ENCODE data around the gene OSBPL1A. TPM values are rescaled to one million over a fixed set of nuclear protein-coding genes. Genes with fewer than 3 reads are reported as not detected.

The OSBPL1A gene
- total and polyA plus RNA-seq, 5 donors from 2014 or later, result 0.40 to 5.8 (median 2.0) TPM

DNA sequence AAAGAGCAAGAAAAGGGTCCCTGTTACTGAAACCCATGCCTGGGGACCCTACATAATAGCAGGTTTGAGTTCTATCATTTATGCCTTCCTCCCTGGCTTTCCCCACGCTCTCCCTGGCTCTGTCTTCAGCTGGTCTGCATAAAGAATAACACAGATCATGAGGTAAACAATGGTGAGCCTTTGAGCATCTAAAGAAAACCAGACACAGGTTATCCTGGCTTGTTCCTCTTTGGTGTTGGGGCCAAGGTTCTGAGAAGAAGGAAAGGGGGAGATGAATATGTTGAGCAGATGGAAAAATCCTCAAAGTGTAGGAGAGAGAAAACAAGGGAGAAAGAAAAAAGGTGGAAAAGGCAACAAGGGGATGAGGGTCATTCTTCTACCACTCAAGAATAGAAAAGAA is 131.5 kb downstream of the OSBPL1A start:
- Histone ChIP-seq H3K4me1 (ENCODE audit: control insufficient read depth, insufficient read depth, low read length, poor library complexity, severe bottlenecking) (no peaks in the 10 kb centered on the region), H3K4me3 (ENCODE audit: low read depth, low read length) (no peak overlapping the region), H3K27me3 (ENCODE audit: control insufficient read depth, insufficient read depth, low read length) (peaks cover 5% of the 10 kb centered on the region), H3K9me3 (ENCODE audit: control insufficient read depth in 2 of 2, low read length in 2 of 2) (no peaks in the 10 kb centered on the region), H3K27ac (ENCODE audit: insufficient read depth, low read length, poor library complexity, severe bottlenecking) (no peak overlapping the region), H3K36me3 (ENCODE audit: control insufficient read depth, insufficient read depth, low read length) (no peaks in the 10 kb centered on the region)
- DNase-seq (no peak), ATAC-seq (ENCODE audit: low read depth in 2 of 2) (no peak)
- H3K27ac Mint-ChIP-seq, result no peak overlapping the region
- H3K4me3 Mint-ChIP-seq, result no peak overlapping the region
- no peaks in the 10 kb centered on the region for H3K36me3 Mint-ChIP-seq
- H3K27me3 Mint-ChIP-seq, result peaks cover 48% of the 10 kb centered on the region
- peaks cover 0 to 4% (median 1%) of the 10 kb centered on the region in 4 donors for H3K4me1 Mint-ChIP-seq
- H3K9me3 Mint-ChIP-seq, result peaks cover 0 to 11% (median 2%) of the 10 kb centered on the region in 7 donors

DNA sequence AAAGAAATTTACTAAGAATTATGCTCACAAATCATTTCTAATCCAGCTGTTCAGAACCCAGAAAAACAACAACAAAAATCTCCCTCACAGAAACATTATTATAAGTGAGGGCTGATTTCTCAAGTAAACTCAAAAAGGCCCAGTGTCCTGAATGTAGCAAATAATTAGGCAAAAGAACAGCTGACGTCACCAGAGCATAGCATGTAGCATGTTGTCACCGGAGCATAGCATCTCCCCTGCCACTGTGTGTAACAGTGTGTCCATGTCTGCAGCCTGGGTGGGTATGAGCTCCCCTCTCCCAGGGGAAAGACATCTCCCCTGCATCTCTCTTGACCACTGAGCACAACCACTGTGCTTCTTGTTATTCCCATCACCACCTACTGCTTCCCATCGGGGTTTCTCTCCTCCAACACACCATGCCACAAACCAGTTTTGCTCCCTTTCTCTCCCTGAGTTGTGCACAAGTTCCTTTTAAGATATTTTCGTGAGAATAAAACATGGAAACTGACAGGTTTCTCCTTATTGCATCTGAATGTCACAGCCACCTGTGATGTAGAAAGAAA is 132.0 kb downstream of the OSBPL1A start:
- no peak for DNase-seq
- peaks cover 0 to 11% (median 2%) of the 10 kb centered on the region in 7 donors for H3K9me3 Mint-ChIP-seq

GRCh38 chr18:24263050-24263449 is 134.6 kb downstream of the OSBPL1A start:
- Histone ChIP-seq H3K36me3 (ENCODE audit: control insufficient read depth, insufficient read depth, low read length) (no peaks in the 10 kb centered on the region), H3K27ac (ENCODE audit: insufficient read depth, low read length, poor library complexity, severe bottlenecking) (no peak overlapping the region), H3K27me3 (ENCODE audit: control insufficient read depth, insufficient read depth, low read length) (peaks cover 6% of the 10 kb centered on the region), H3K4me1 (ENCODE audit: control insufficient read depth, insufficient read depth, low read length, poor library complexity, severe bottlenecking) (no peaks in the 10 kb centered on the region), H3K4me3 (ENCODE audit: low read depth, low read length) (no peak overlapping the region), H3K9me3 (ENCODE audit: control insufficient read depth in 2 of 2, low read length in 2 of 2) (no peaks in the 10 kb centered on the region)
- ATAC-seq (ENCODE audit: low read depth in 2 of 2), result no peak
- Mint-ChIP-seq H3K9me3 (peaks cover 0 to 7% (median 2%) of the 10 kb centered on the region in 7 donors), H3K36me3 (no peaks in the 10 kb centered on the region), H3K27me3 (peaks cover 46% of the 10 kb centered on the region), H3K4me1 (no peaks in the 10 kb centered on the region), H3K27ac (no peak overlapping the region), H3K4me3 (no peak overlapping the region)
- no peak for DNase-seq

More for the DNA sequence above, 132.0 kb downstream of the OSBPL1A start:
- Mint-ChIP-seq H3K36me3 (no peaks in the 10 kb centered on the region), H3K4me1 (no peaks in the 10 kb centered on the region), H3K27me3 (peaks cover 48% of the 10 kb centered on the region), H3K4me3 (no peak overlapping the region), H3K27ac (no peak overlapping the region)
- H3K36me3 ChIP-seq (ENCODE audit: control insufficient read depth, insufficient read depth, low read length), result no peaks in the 10 kb centered on the region
- ATAC-seq (ENCODE audit: low read depth in 2 of 2), result no peak
- no peaks in the 10 kb centered on the region for H3K4me1 ChIP-seq (ENCODE audit: control insufficient read depth, insufficient read depth, low read length, poor library complexity, severe bottlenecking)
- no peak overlapping the region for H3K4me3 ChIP-seq (ENCODE audit: low read depth, low read length)
- no peak overlapping the region for H3K27ac ChIP-seq (ENCODE audit: insufficient read depth, low read length, poor library complexity, severe bottlenecking)
- no peaks in the 10 kb centered on the region for H3K27me3 ChIP-seq (ENCODE audit: control insufficient read depth, insufficient read depth, low read length)
- H3K9me3 ChIP-seq (ENCODE audit: control insufficient read depth in 2 of 2, low read length in 2 of 2), result no peaks in the 10 kb centered on the region

DNA sequence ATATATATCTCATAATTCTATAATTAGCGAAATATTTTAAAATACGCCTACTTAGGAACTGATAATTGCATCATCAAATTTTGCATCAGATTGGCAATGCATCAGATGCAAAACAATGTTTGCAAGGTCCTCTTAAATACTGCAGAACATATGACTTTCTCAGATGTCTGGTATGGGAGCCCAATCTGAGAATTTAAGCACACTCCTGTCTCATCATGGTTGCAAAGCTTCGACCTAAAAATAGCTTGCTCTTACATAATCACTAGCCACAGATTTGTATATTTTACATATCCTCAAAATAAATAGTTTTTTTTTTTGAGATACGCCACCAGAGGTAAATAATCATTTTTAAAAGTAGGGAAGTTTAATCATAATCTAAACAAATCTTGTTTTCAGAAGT is 135.5 kb downstream of the OSBPL1A start:
- Histone ChIP-seq H3K27ac (ENCODE audit: insufficient read depth, low read length, poor library complexity, severe bottlenecking) (no peak overlapping the region), H3K27me3 (ENCODE audit: control insufficient read depth, insufficient read depth, low read length) (peaks cover 8% of the 10 kb centered on the region), H3K4me1 (ENCODE audit: control insufficient read depth, insufficient read depth, low read length, poor library complexity, severe bottlenecking) (no peaks in the 10 kb centered on the region), H3K36me3 (ENCODE audit: control insufficient read depth, insufficient read depth, low read length) (no peaks in the 10 kb centered on the region), H3K4me3 (ENCODE audit: low read depth, low read length) (no peak overlapping the region), H3K9me3 (ENCODE audit: control insufficient read depth in 2 of 2, low read length in 2 of 2) (no peaks in the 10 kb centered on the region)
- no peaks in the 10 kb centered on the region for H3K36me3 Mint-ChIP-seq
- no peak overlapping the region for H3K4me3 Mint-ChIP-seq
- H3K27me3 Mint-ChIP-seq, result peaks cover 47% of the 10 kb centered on the region
- ATAC-seq (ENCODE audit: low read depth in 2 of 2) (no peak), DNase-seq (no peak)
- H3K27ac Mint-ChIP-seq, result no peak overlapping the region
- peaks cover 0 to 7% (median 2%) of the 10 kb centered on the region in 7 donors for H3K9me3 Mint-ChIP-seq
- H3K4me1 Mint-ChIP-seq, result no peaks in the 10 kb centered on the region

GRCh38 chr18:24259869-24260641 is 137.6 kb downstream of the OSBPL1A start:
- H3K36me3 Mint-ChIP-seq, result no peaks in the 10 kb centered on the region
- Histone ChIP-seq H3K4me1 (ENCODE audit: control insufficient read depth, insufficient read depth, low read length, poor library complexity, severe bottlenecking) (no peaks in the 10 kb centered on the region), H3K36me3 (ENCODE audit: control insufficient read depth, insufficient read depth, low read length) (no peaks in the 10 kb centered on the region), H3K9me3 (ENCODE audit: control insufficient read depth in 2 of 2, low read length in 2 of 2) (no peaks in the 10 kb centered on the region), H3K27me3 (ENCODE audit: control insufficient read depth, insufficient read depth, low read length) (peaks cover 8% of the 10 kb centered on the region), H3K27ac (ENCODE audit: insufficient read depth, low read length, poor library complexity, severe bottlenecking) (no peak overlapping the region), H3K4me3 (ENCODE audit: low read depth, low read length) (no peak overlapping the region)
- peaks cover 0 to 1% (median 0%) of the 10 kb centered on the region in 7 donors for H3K9me3 Mint-ChIP-seq
- no peak overlapping the region for H3K4me3 Mint-ChIP-seq
- DNase-seq (no peak), ATAC-seq (ENCODE audit: low read depth in 2 of 2) (no peak)
- H3K4me1 Mint-ChIP-seq, result no peaks in the 10 kb centered on the region
- H3K27me3 Mint-ChIP-seq, result peaks cover 40% of the 10 kb centered on the region
- H3K27ac Mint-ChIP-seq, result no peak overlapping the region

GRCh38 chr18:24254071-24254470 is 143.6 kb downstream of the OSBPL1A start:
- no peak for DNase-seq
- no peak overlapping the region for H3K27ac ChIP-seq (ENCODE audit: insufficient read depth, low read length, poor library complexity, severe bottlenecking)
- no peak overlapping the region for H3K27ac Mint-ChIP-seq
- no peaks in the 10 kb centered on the region for H3K4me1 Mint-ChIP-seq
- H3K9me3 Mint-ChIP-seq, result peaks cover 0 to 6% (median 0%) of the 10 kb centered on the region in 7 donors
- H3K4me3 Mint-ChIP-seq, result no peak overlapping the region
- no peaks in the 10 kb centered on the region for H3K36me3 Mint-ChIP-seq
- H3K4me1 ChIP-seq (ENCODE audit: control insufficient read depth, insufficient read depth, low read length, poor library complexity, severe bottlenecking), result no peaks in the 10 kb centered on the region
- H3K27me3 ChIP-seq (ENCODE audit: control insufficient read depth, insufficient read depth, low read length), result peaks cover 3% of the 10 kb centered on the region
- H3K9me3 ChIP-seq (ENCODE audit: control insufficient read depth in 2 of 2, low read length in 2 of 2), result no peaks in the 10 kb centered on the region
- no peak for ATAC-seq (ENCODE audit: low read depth in 2 of 2)
- no peak overlapping the region for H3K4me3 ChIP-seq (ENCODE audit: low read depth, low read length)
- no peaks in the 10 kb centered on the region for H3K36me3 ChIP-seq (ENCODE audit: control insufficient read depth, insufficient read depth, low read length)
- peaks cover 45% of the 10 kb centered on the region for H3K27me3 Mint-ChIP-seq

GRCh38 chr18:24249716-24250115 is 147.9 kb downstream of the OSBPL1A start:
- no peaks in the 10 kb centered on the region for H3K9me3 ChIP-seq (ENCODE audit: control insufficient read depth in 2 of 2, low read length in 2 of 2)
- H3K4me3 ChIP-seq (ENCODE audit: low read depth, low read length), result no peak overlapping the region
- Mint-ChIP-seq H3K4me1 (peaks cover 0 to 6% (median 0%) of the 10 kb centered on the region in 4 donors), H3K27ac (no peak overlapping the region), H3K9me3 (peaks cover 0 to 5% (median 0%) of the 10 kb centered on the region in 7 donors), H3K27me3 (peaks cover 36% of the 10 kb centered on the region), H3K36me3 (no peaks in the 10 kb centered on the region), H3K4me3 (no peak overlapping the region)
- ATAC-seq (ENCODE audit: low read depth in 2 of 2) (no peak), DNase-seq (no peak)
- H3K27ac ChIP-seq (ENCODE audit: insufficient read depth, low read length, poor library complexity, severe bottlenecking), result no peak overlapping the region
- no peaks in the 10 kb centered on the region for H3K27me3 ChIP-seq (ENCODE audit: control insufficient read depth, insufficient read depth, low read length)
- no peaks in the 10 kb centered on the region for H3K36me3 ChIP-seq (ENCODE audit: control insufficient read depth, insufficient read depth, low read length)
- no peaks in the 10 kb centered on the region for H3K4me1 ChIP-seq (ENCODE audit: control insufficient read depth, insufficient read depth, low read length, poor library complexity, severe bottlenecking)

DNA sequence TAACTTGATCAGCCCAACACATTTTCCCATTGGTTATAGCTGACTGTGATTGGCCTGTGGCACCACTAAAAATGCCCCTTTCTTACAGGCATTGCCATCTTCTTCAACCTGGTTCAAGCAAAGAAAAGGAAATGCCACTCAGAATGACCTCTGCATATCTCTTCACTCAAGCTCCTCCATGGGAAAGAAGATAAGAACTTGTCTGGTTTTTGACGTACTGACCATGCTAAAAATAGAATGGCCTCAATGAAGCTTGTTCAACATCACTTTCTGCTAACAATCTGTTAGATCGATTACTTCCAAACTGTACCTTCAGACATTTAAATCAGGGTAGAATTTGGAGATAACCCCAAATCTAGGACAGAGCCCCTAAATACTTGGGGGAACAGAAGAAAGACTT is 149.3 kb downstream of the OSBPL1A start:
- Histone ChIP-seq H3K27ac (ENCODE audit: insufficient read depth, low read length, poor library complexity, severe bottlenecking) (no peak overlapping the region), H3K9me3 (ENCODE audit: control insufficient read depth in 2 of 2, low read length in 2 of 2) (no peaks in the 10 kb centered on the region), H3K36me3 (ENCODE audit: control insufficient read depth, insufficient read depth, low read length) (no peaks in the 10 kb centered on the region), H3K4me3 (ENCODE audit: low read depth, low read length) (no peak overlapping the region), H3K4me1 (ENCODE audit: control insufficient read depth, insufficient read depth, low read length, poor library complexity, severe bottlenecking) (no peaks in the 10 kb centered on the region), H3K27me3 (ENCODE audit: control insufficient read depth, insufficient read depth, low read length) (no peaks in the 10 kb centered on the region)
- ATAC-seq (ENCODE audit: low read depth in 2 of 2) (no peak), DNase-seq (no peak)
- H3K27me3 Mint-ChIP-seq, result peaks cover 24% of the 10 kb centered on the region
- H3K4me3 Mint-ChIP-seq, result no peak overlapping the region
- H3K27ac Mint-ChIP-seq, result no peak overlapping the region
- peaks cover 0 to 11% (median 2%) of the 10 kb centered on the region in 4 donors for H3K4me1 Mint-ChIP-seq
- H3K36me3 Mint-ChIP-seq, result no peaks in the 10 kb centered on the region
- H3K9me3 Mint-ChIP-seq, result peaks cover 0 to 4% (median 0%) of the 10 kb centered on the region in 7 donors

All from CD4-positive, CD25-positive, alpha-beta regulatory T cell (primary cell).